ENCODE results near the gene CATSPER1. TPM values are rescaled to one million over a fixed set of nuclear protein-coding genes. Genes with fewer than 3 reads are reported as not detected.
"Not testable (repeated sequence)": the region's sequence is repeated elsewhere in the genome, so short reads cannot be mapped to it uniquely, and the experiment has no call there.

CATSPER1 gene
- polyA plus RNA-seq, 1 of the 3 experiments (the other 2 are of a cell fraction), result 2.2 TPM

DNA sequence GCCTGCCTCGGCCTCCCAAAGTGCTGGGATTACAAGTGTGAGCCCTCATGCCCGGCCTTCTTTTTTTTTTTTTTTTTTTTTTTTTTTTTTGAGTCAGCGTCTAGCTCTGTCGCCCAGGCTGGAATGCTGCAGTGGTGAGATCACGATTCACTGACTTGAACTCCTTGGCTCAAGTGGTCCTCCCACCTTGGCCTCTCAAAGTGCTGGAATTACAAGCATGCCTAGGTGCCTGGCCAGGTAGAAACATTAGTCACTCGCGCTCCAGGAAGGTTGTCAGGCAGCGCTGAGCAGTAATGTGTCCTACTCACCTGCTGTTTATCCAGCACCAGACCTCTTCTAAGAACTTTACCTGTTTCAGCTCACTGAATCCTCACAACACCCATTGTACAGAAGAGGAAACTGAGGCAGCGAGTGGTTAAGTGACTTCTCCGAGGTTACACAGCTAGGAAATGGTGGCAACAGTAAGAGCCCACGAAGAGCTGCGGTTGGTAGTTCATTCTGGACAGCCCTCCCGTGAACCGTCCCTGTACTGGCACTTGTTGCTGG, 15.0 kb downstream of the CATSPER1 start:
- peak overlapping the region in 1 of 2 experiments; percentile 10; a peak in 1 of 4 replicates for H3K27ac ChIP-seq (ENCODE audit: low read depth in 2 of 2, low read length in 1 of 2)
- no peak overlapping the region for H3K4me3 ChIP-seq (ENCODE audit: low read depth in 2 of 2, low read length in 1 of 2)
- no peak overlapping the region for H2AFZ ChIP-seq (ENCODE audit: low read depth)
- peaks cover 45% of the 10 kb centered on the region for H3F3A ChIP-seq (replicated peaks; ENCODE audit: insufficient read depth)
- H3K4me2 ChIP-seq, result no peak overlapping the region
- peaks cover 15 to 24% of the 10 kb centered on the region in 2 experiments; a peak in 3 of 4 replicates for H3K4me1 ChIP-seq (ENCODE audit: control insufficient read depth in 1 of 2, insufficient read depth in 2 of 2, low read depth in 1 of 2, low read length in 1 of 2)
- TF ChIP-seq FOXM1 (IDR thresholded peaks at IDR 0.05; ENCODE audit: low read depth) (no peak), CHD2 (IDR thresholded peaks at IDR 0.05; ENCODE audit: low read length, partially characterized antibody) (no peak), RFX5 (IDR thresholded peaks at IDR 0.05; ENCODE audit: low read length) (no peak), RXRA (IDR thresholded peaks at IDR 0.05; ENCODE audit: borderline replicate concordance, low read depth) (no peak), TAF1 (IDR thresholded peaks at IDR 0.05; ENCODE audit: borderline replicate concordance, low read depth, low read length) (no peak), EP300 (IDR thresholded peaks at IDR 0.05; ENCODE audit: borderline replicate concordance in 1 of 2, low read depth in 1 of 2, low read length in 1 of 2) (no peak), ELF1 (IDR thresholded peaks at IDR 0.05) (no peak), JUND (IDR thresholded peaks at IDR 0.05) (no peak)
- TF ChIP-seq, protein P1, sequence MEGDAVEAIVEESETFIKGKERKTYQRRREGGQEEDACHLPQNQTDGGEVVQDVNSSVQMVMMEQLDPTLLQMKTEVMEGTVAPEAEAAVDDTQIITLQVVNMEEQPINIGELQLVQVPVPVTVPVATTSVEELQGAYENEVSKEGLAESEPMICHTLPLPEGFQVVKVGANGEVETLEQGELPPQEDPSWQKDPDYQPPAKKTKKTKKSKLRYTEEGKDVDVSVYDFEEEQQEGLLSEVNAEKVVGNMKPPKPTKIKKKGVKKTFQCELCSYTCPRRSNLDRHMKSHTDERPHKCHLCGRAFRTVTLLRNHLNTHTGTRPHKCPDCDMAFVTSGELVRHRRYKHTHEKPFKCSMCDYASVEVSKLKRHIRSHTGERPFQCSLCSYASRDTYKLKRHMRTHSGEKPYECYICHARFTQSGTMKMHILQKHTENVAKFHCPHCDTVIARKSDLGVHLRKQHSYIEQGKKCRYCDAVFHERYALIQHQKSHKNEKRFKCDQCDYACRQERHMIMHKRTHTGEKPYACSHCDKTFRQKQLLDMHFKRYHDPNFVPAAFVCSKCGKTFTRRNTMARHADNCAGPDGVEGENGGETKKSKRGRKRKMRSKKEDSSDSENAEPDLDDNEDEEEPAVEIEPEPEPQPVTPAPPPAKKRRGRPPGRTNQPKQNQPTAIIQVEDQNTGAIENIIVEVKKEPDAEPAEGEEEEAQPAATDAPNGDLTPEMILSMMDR (IDR thresholded peaks at IDR 0.05), result no peak
- peaks cover 5% of the 10 kb centered on the region; the same call in 1 of the 2 replicates for H3K79me2 ChIP-seq (ENCODE audit: insufficient read depth)
- DNase-seq, result no peak
- H3K9me2 ChIP-seq, result no peaks in the 10 kb centered on the region
- 52% methylated on average over 13 of the region's 14 CpGs for WGBS (ENCODE audit: low lambda C conversion rate)
- H3K27me3 ChIP-seq (ENCODE audit: insufficient read depth), result no peaks in the 10 kb centered on the region
- no peak overlapping the region for H3K9ac ChIP-seq
- H4K20me1 ChIP-seq (ENCODE audit: insufficient read depth), result no peaks in the 10 kb centered on the region
- no peaks in the 10 kb centered on the region for H3K9me3 ChIP-seq
- ChIA-PET CTCF (interaction anchor here (0.7 to 4.3 kb wide), 3 partner anchors 11 to 33 kb away, joined by 3 to 36 read pairs (median 5); no protein-coding TSS in a partner anchor), POLR2A (no interaction called here)
- H3K36me3 ChIP-seq (replicated peaks in 1 of 2; ENCODE audit: control insufficient read depth in 1 of 2, insufficient read depth in 2 of 2, low read length in 1 of 2), result no peaks in the 10 kb centered on the region

DNA sequence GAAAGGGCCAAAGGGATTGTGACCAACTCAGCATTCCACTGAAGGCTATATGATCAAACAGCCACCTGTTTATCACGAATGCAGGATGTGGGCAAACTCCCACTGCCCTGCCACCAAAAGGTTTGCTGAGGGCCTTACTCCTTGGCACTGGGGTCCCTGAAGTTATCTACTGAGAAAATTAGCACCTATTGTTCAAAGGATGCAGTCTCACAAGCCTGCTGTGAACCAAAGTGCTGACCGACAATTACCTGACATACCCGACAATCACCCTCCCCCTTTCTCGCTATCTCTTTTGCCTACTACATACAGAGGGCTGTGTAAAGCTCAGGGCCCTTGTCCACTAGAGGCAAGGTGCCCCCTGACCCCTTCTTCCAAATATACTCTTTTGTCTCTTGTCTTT, 16.2 kb downstream of the CATSPER1 start:
- POLR2A ChIA-PET; H4K20me1 ChIP-seq (ENCODE audit: insufficient read depth); DNase-seq; H3K9me3 ChIP-seq; H3K4me3 ChIP-seq (ENCODE audit: low read depth in 2 of 2, low read length in 1 of 2); H3K27me3 ChIP-seq (ENCODE audit: insufficient read depth); H3K36me3 ChIP-seq (replicated peaks in 1 of 2; ENCODE audit: control insufficient read depth in 1 of 2, insufficient read depth in 2 of 2, low read length in 1 of 2); H2AFZ ChIP-seq (ENCODE audit: low read depth); H3K79me2 ChIP-seq (ENCODE audit: insufficient read depth); H3K9me2 ChIP-seq; H3K27ac ChIP-seq (ENCODE audit: low read depth in 2 of 2, low read length in 1 of 2); H3K4me2 ChIP-seq; H3K9ac ChIP-seq: not testable (repeated sequence)
- peaks cover 45% of the 10 kb centered on the region for H3F3A ChIP-seq (replicated peaks; ENCODE audit: insufficient read depth)
- CTCF ChIA-PET, result interaction anchor here (0.8 to 2.3 kb wide), 3 partner anchors 12 to 35 kb away, joined by 3 to 23 read pairs (median 5); no protein-coding TSS in a partner anchor
- H3K4me1 ChIP-seq (ENCODE audit: control insufficient read depth in 1 of 2, insufficient read depth in 2 of 2, low read depth in 1 of 2, low read length in 1 of 2), result peaks cover 4 to 11% of the 10 kb centered on the region in 2 experiments; a peak in 3 of 4 replicates
- 100% methylated on average over 4 of the region's 4 CpGs for WGBS (ENCODE audit: low lambda C conversion rate)

Data from SK-N-SH (cell line).